Vagina (tissue), 2 donors: ENCODE results near the gene PBX4.

Experiments used
- CTCF ChIP-seq, 3 experiments: fragments of 450-650 bp in 2 of 3; fragments of 200-600 bp in 1 of 3; sonication (generic) in 1 of 3; IDR thresholded peaks; one replicate each; pipeline ENCODE4 v1.5.1; 2017 to 2019; ENCODE audit warnings: antibody characterized with exemption in 3 of 3, mild to moderate bottlenecking in 2 of 3, moderate library complexity in 2 of 3
- POLR2A ChIP-seq, 2 donors: fragments of 450-650 bp; IDR thresholded peaks; one replicate each; pipeline ENCODE4 v1.6.1; 2017; ENCODE audit warnings: antibody characterized with exemption in 2 of 2, mild to moderate bottlenecking in 2 of 2, moderate library complexity in 2 of 2
- POLR2AphosphoS5 ChIP-seq, 2 donors: sonication (generic); formaldehyde crosslinking; IDR thresholded peaks; one replicate each; pipeline ENCODE4 v1.9.0; 2017; ENCODE audit warnings: antibody characterized with exemption in 2 of 2, mild to moderate bottlenecking in 2 of 2, low read depth in 1 of 2; ENCODE audit not compliant: insufficient read depth in 1 of 2

GRCh38 chr19:19580418-19580817 lies 38.1 kb downstream of the PBX4 start:
- TF ChIP-seq CTCF (IDR thresholded peaks at IDR 0.05) (no peak), POLR2A (IDR thresholded peaks at IDR 0.05) (no peak), POLR2AphosphoS5 (IDR thresholded peaks at IDR 0.05; ENCODE audit: insufficient read depth in 1 of 2, low read depth in 1 of 2) (no peak)
